ENCODE measurements around the gene PROB1. TPM values are rescaled to one million over a fixed set of nuclear protein-coding genes. Genes with fewer than 3 reads are reported as not detected.

Gene PROB1
- total RNA-seq, 1 donor = 0.99 TPM

DNA sequence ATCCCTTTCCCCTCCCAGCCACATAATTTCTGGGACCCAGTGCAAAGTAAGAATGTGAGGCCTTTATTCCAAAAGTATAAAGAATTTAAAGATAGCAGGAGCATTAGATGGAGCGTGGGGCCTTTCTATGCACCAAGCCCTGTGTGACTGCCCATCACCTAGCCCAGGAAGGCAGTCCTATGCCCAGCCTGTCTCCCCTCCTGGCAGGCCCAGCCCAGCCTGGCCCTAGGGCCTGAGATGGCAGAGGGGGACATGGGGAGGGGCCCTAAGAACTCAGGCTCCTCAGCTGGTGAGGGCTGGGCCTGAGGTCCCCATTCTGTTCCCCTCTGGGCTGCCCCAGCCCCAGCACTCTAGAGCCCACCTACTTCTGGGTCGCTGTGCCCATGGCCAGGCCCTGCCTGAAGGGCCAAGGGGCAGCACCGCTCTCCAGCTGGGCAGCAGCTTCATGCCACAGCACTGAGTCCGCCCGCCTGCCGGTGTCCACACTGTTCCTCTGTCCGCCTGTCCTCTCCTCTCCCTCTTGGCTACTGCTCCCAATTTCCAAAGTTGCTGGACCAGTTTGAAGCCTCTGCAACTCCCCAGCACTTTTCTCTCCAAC lies 10.8 kb downstream of the PROB1 start:
- no peak overlapping the region for H3K4me3 ChIP-seq (ENCODE audit: low read depth, low read length)
- DNase-seq (ENCODE audit: low read depth) = no peak
- TF ChIP-seq CTCF (IDR thresholded peaks at IDR 0.05; ENCODE audit: insufficient read depth, low read length) = no peak

DNA sequence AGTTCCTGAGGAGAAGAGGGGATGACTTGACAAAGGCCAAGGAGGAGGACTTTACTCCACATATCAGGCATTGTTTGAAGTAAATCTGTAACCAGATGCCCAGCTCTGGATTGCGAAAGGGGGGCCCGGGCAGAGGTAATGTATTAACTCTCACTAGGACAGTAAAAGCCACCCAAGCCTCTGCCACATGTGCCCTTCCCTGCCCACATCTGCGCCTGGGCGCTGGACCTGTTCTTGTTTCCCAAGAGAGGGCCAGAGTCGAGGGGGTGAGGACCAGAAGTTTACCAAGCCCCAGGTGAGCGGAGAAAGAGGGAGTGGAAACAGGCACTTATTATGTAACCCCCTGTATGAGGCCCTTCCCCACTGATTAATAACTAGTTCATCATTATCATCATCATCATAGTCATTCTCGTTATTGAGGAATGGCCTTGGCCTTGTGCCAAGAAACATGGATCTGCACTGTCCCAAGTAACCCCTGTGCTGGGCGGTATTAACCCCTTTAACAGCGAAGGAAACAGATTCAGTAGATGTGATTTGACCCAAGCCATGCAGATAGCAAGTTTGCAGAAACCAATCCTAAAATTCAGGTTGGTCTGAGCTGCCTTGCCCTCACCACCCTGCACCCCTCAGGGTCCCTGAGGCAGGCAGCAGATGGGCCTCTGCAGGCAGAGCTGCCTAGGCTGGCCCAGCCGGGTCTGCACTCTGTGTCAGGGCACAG lies 11.5 kb downstream of the PROB1 start, which contains the start of gene SLC23A1:
TSS of gene SLC23A1 (minus strand) at position 23 of the 718 bp plus-strand sequence. CDS start 44 bp downstream, outside the sequence.
- DNase-seq (ENCODE audit: low read depth) = no peak
- no peak within 1 kb of the TSS for H3K4me3 ChIP-seq (ENCODE audit: low read depth, low read length)
- no peak for TF ChIP-seq CTCF (IDR thresholded peaks at IDR 0.05; ENCODE audit: insufficient read depth, low read length)

GRCh38 chr5:139382807-139383206 lies 12.1 kb downstream of the PROB1 start:
- H3K4me3 ChIP-seq (ENCODE audit: low read depth, low read length) = no peak overlapping the region
- DNase-seq (ENCODE audit: low read depth) = no peak
- no peak for TF ChIP-seq CTCF (IDR thresholded peaks at IDR 0.05; ENCODE audit: insufficient read depth, low read length)

DNA sequence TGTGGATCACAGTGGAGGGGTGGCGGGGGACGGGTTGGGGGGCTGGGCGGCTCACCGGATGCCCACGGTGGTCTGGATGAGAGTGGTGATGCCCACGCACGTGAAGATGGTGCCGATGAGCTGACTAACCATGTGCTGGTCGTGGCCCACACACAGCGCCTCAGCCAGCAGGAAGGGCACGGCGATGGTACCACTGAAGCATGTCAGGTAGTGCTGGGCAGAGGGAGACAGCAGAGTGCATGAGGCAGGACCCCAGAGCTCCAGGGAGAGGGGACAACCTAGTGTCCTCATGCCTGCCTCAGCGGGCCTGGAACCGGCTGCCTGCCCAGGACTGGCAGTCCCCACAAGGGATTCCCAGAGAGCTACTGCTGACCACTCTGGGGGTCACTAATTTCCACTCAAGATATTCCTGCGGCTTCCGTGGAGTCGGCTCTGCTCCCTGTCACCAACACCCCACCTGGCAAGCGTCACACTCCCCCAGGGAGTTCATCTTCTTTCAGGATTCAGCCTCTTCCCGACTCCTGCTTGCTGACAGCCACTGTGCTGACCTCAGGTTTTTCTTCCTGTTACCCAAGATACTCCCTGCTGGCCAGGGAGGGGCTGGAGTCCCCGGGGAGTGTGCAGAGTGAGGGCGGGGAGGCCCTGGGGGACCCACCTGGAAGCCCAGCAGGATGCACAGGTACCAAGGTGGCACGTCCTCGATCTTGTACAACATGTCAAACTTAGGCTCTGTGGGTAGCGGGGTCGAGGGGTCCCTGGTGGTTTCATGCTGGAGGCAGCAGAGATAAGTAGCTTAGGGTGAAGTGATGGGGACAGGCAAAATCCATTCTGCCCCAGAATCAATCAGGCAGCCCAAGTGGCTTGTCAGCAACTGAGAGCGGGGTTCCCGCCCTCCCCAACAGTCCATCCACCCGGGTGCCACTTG lies 12.8 kb downstream of the PROB1 start:
- H3K4me3 ChIP-seq (ENCODE audit: low read depth, low read length) = no peak overlapping the region
- DNase-seq (ENCODE audit: low read depth) = no peak
- no peak for TF ChIP-seq CTCF (IDR thresholded peaks at IDR 0.05; ENCODE audit: insufficient read depth, low read length)

DNA sequence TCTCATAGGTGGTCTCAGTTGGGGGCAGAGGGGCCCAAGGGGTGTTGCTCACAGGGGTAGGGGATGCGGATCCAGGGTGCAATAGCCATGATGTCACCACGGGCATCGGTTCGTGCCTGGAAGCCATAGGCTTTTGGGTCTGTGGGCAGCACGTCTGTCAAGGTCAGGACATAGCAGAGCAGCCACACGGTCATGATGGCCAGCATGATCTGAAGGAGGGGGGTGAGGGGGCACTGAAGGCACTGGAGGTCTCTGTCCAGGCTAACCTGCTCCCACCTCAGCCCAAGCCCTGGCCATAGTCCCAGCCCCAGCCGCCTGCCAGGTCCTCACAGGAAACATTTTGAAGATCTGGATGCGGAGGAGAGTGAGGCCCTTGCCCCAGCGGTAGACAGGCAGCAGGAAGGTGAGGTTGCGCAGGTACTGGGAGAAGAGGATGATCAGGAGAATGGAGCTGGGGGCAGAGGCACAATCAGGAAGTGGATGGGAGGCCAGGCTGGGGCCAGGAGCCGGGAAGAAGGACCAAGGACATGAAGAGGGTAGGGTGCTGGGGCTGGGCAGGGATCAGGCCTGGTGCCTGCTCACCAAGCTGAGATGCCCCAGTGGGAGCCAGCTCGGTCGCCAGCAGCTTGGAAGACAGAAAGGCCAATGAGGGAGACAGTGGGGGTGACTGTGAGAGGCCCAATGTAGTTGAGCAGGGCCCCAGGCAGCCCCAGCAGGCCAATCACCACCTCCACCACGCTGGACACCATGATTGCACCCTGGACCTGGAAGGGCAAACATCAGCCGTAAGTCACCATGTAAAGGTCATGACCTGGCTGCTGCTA lies 15.1 kb downstream of the PROB1 start:
- TF ChIP-seq CTCF (IDR thresholded peaks at IDR 0.05; ENCODE audit: insufficient read depth, low read length) = no peak
- no peak overlapping the region for H3K4me3 ChIP-seq (ENCODE audit: low read depth, low read length)
- no peak for DNase-seq (ENCODE audit: low read depth)

- DNase-seq (ENCODE audit: low read depth) = no peak
- TF ChIP-seq CTCF (IDR thresholded peaks at IDR 0.05; ENCODE audit: insufficient read depth, low read length) = no peak
- H3K4me3 ChIP-seq (ENCODE audit: low read depth, low read length) = no peak overlapping the region
Observed at GRCh38 chr5:139378941-139379361, 16.0 kb downstream of the PROB1 start.

Measured in fibroblast of the aortic adventitia (primary cell).